Left renal cortex interstitium (tissue), 4 donors: Measurements from ENCODE around the gene TIGD1. TPM values are rescaled to one million over a fixed set of nuclear protein-coding genes. Genes with fewer than 3 reads are reported as not detected.
"Not testable (repeated sequence)": the region's sequence is repeated elsewhere in the genome, so short reads cannot be mapped to it uniquely, and the experiment has no call there.

Source experiments
- DNase-seq, 4 donors: peaks; one replicate each; pipeline ENCODE4 v3.0.0-alpha.2; 2013; ENCODE audit warnings: low read depth in 4 of 4, low spot score in 2 of 4, missing footprints in 1 of 4
- polyA plus RNA-seq, 4 donors: library from polyadenylated mRNA; unstranded; fragments of 120-200 nt; gene quantifications; one replicate each; pipeline ENCODE4 v1.2.1, GENCODE V29; 2013; ENCODE audit not compliant: insufficient read length in 4 of 4

TIGD1 gene
- polyA plus RNA-seq, 4 donors, result 11.0 to 13.3 (median 12.1) TPM

GRCh38 chr2:232571026-232571474, 20.7 kb upstream of the TIGD1 start:
- no peak for DNase-seq

- DNase-seq, result not testable (repeated sequence)
These were observed 20.1 kb upstream of the TIGD1 start for GRCh38 chr2:232570481-232570880.

GRCh38 chr2:232569541-232569940, 19.2 kb upstream of the TIGD1 start:
- no peak for DNase-seq

GRCh38 chr2:232568161-232568560, 17.8 kb upstream of the TIGD1 start:
- DNase-seq, result no peak

- DNase-seq, result no peak
These were observed 17.4 kb upstream of the TIGD1 start for GRCh38 chr2:232567721-232568120.

- DNase-seq, result no peak
These were observed 13.2 kb upstream of the TIGD1 start for GRCh38 chr2:232563580-232563979.

GRCh38 chr2:232562515-232563151, 12.3 kb upstream of the TIGD1 start:
- no peak for DNase-seq

- no peak for DNase-seq
These were observed 6.1 kb upstream of the TIGD1 start for GRCh38 chr2:232556426-232556825.

GRCh38 chr2:232551776-232552175, 1.4 kb upstream of the TIGD1 start:
- DNase-seq, result no peak

- peak in 1 of 4 donors; percentile 52 for DNase-seq
These were observed 887 bp upstream of the TIGD1 start for GRCh38 chr2:232551250-232551638.

GRCh38 chr2:232549655-232550353, 553 bp downstream of the TIGD1 start:
- DNase-seq, result peak in 1 of 4 donors; percentile 64

GRCh38 chr2:232547991-232548390, 2.4 kb downstream of the TIGD1 start:
- no peak for DNase-seq

- DNase-seq, result no peak
These were observed 4.6 kb downstream of the TIGD1 start for GRCh38 chr2:232545511-232546375.

- no peak for DNase-seq
These were observed 5.7 kb downstream of the TIGD1 start for GRCh38 chr2:232544674-232545073.

- DNase-seq, result no peak
These were observed 6.3 kb downstream of the TIGD1 start for GRCh38 chr2:232543928-232544631.

GRCh38 chr2:232543491-232543890, 6.9 kb downstream of the TIGD1 start:
- DNase-seq, result no peak

GRCh38 chr2:232542715-232543467, 7.5 kb downstream of the TIGD1 start:
- DNase-seq, result no peak

- DNase-seq, result no peak
These were observed 8.2 kb downstream of the TIGD1 start for GRCh38 chr2:232541961-232542714.
